ENCODE data around the gene TTC21A. TPM values are rescaled to one million over a fixed set of nuclear protein-coding genes. Genes with fewer than 3 reads are reported as not detected.

TTC21A gene
- total RNA-seq, 2 donors from 2014 or later: 6.7 to 46.5 TPM

GRCh38 chr3:39149059-39149455, 41.6 kb downstream of the TTC21A start:
- Histone ChIP-seq H3K27me3 (no peaks in the 10 kb centered on the region), H3K4me1 (peaks cover 79% of the 10 kb centered on the region), H3K27ac (peak overlapping the region in 3 of 4 donors; percentile 99 to 100 (median 100)), H3K4me3 (no peak overlapping the region), H3K9me3 (no peaks in the 10 kb centered on the region), H3K36me3 (replicated peaks in 1 of 2; ENCODE audit: insufficient read depth in 1 of 2, low read depth in 2 of 2) (peaks cover 6 to 10% of the 10 kb centered on the region in 2 donors)
- TF ChIP-seq, protein P1, sequence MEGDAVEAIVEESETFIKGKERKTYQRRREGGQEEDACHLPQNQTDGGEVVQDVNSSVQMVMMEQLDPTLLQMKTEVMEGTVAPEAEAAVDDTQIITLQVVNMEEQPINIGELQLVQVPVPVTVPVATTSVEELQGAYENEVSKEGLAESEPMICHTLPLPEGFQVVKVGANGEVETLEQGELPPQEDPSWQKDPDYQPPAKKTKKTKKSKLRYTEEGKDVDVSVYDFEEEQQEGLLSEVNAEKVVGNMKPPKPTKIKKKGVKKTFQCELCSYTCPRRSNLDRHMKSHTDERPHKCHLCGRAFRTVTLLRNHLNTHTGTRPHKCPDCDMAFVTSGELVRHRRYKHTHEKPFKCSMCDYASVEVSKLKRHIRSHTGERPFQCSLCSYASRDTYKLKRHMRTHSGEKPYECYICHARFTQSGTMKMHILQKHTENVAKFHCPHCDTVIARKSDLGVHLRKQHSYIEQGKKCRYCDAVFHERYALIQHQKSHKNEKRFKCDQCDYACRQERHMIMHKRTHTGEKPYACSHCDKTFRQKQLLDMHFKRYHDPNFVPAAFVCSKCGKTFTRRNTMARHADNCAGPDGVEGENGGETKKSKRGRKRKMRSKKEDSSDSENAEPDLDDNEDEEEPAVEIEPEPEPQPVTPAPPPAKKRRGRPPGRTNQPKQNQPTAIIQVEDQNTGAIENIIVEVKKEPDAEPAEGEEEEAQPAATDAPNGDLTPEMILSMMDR (IDR thresholded peaks at IDR 0.05): no peak
- TF ChIP-seq POLR2A (IDR thresholded peaks at IDR 0.05): no peak
- intact Hi-C loops (cut with DNase I): loop anchor here (5.0 kb wide), 1 partner anchor 38 kb away; no protein-coding TSS in a partner anchor
- DNase-seq: no peak
- ATAC-seq: no peak
- 46 to 50% methylated on average over 4 of the region's 4 CpGs for WGBS, 2 donors

- 59 to 61% methylated on average over 3 of the region's 3 CpGs for WGBS, 2 donors
- Histone ChIP-seq H3K4me1 (peaks cover 80% of the 10 kb centered on the region), H3K36me3 (replicated peaks in 1 of 2; ENCODE audit: insufficient read depth in 1 of 2, low read depth in 2 of 2) (peaks cover 5 to 7% of the 10 kb centered on the region in 2 donors), H3K9me3 (no peaks in the 10 kb centered on the region), H3K27me3 (no peaks in the 10 kb centered on the region), H3K27ac (peak overlapping the region in 3 of 4 donors; percentile 99 to 100 (median 100)), H3K4me3 (no peak overlapping the region)
- intact Hi-C loops (cut with DNase I): loop anchor here (5.0 kb wide), 1 partner anchor 38 kb away; no protein-coding TSS in a partner anchor
- ATAC-seq: no peak
- no peak for DNase-seq
- no peak for TF ChIP-seq POLR2A (IDR thresholded peaks at IDR 0.05)
- TF ChIP-seq, protein P1 (IDR thresholded peaks at IDR 0.05): no peak
These were observed 42.1 kb downstream of the TTC21A start for GRCh38 chr3:39149498-39150147.

GRCh38 chr3:39150148-39150802, 42.8 kb downstream of the TTC21A start:
- H3K36me3 ChIP-seq (replicated peaks in 1 of 2; ENCODE audit: insufficient read depth in 1 of 2, low read depth in 2 of 2): peaks cover 0 to under 1% of the 10 kb centered on the region in 2 donors

DNA sequence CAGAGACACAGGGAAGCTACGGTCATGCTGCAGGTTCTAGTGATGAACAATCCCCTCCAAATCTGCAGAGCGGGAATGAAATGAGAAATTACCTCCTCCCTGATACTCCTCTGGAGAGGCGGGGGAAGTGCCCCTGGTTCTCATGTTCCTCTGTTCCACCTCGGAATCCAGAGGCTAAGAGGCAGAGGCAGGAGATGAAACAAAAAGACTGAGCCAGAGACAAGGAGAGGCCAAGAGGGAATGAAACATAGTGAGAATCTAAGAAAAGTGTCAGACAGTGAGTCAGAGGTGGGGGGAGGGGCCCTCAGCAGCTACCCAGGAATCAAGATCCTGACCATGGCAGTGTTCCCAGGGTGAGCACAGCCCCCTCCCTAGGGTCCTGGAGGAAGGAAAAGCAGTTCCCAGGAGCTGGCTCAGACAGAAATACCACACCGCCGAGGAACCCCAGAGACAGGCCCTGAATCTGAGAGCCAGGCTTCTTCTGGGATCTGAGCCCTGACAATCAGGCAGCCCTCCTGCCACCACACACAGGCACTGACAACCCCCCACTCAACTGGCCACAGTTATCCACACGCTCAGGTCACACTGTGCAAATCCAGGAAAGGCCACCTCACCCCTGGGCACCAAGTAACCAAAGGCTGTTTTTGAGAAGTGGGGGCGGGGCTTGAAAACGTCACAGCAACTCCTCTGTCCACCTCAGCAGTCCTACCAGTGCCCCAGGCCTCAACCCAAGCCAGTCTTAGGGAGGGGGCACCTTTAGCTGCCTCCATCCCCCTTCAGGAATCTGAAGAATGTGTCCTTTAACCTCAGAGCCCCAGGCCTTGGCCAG, 43.5 kb downstream of the TTC21A start:
- Histone ChIP-seq H3K27me3 (no peaks in the 10 kb centered on the region), H3K27ac (peak overlapping the region; percentile 99 to 100 (median 100)), H3K4me1 (peaks cover 89% of the 10 kb centered on the region), H3K9me3 (no peaks in the 10 kb centered on the region), H3K36me3 (replicated peaks in 1 of 2; ENCODE audit: insufficient read depth in 1 of 2, low read depth in 2 of 2) (no peaks in the 10 kb centered on the region), H3K4me3 (no peak overlapping the region)
- intact Hi-C loops (cut with DNase I): no loop called here
- ATAC-seq (peak; percentile 12), DNase-seq (peak; percentile 86 to 95 (median 92))
- WGBS, 2 donors: 28 to 33% methylated on average over 9 of the region's 9 CpGs
- peak; percentile 29 to 44 (median 33) for TF ChIP-seq POLR2A (IDR thresholded peaks at IDR 0.05)
- TF ChIP-seq, protein P1 (IDR thresholded peaks at IDR 0.05): no peak

More at GRCh38 chr3:39150148-39150802, 42.8 kb downstream of the TTC21A start:
- Histone ChIP-seq H3K27ac (peak overlapping the region; percentile 99 to 100 (median 100)), H3K9me3 (no peaks in the 10 kb centered on the region), H3K4me3 (no peak overlapping the region), H3K4me1 (peaks cover 86% of the 10 kb centered on the region), H3K27me3 (no peaks in the 10 kb centered on the region)
- DNase-seq (no peak), ATAC-seq (no peak)
- no peak for TF ChIP-seq POLR2A (IDR thresholded peaks at IDR 0.05)
- TF ChIP-seq, protein P1 (IDR thresholded peaks at IDR 0.05): peak in 2 of 7 experiments; percentile 3 to 16
- 49 to 62% methylated on average over 5 of the region's 5 CpGs for WGBS, 2 donors
- intact Hi-C loops (cut with DNase I): no loop called here
